BJ (cell line): Measurements from ENCODE around the gene ARPIN. TPM values are rescaled to one million over a fixed set of nuclear protein-coding genes. Genes with fewer than 3 reads are reported as not detected.

Experiments used
- CTCF ChIA-PET: fragments of 350-600 bp; formaldehyde crosslinking; extraction: SDS; loops from one replicate; lab custom pipeline; 2021; ENCODE audit warnings: antibody characterized with exemption, inconsistent platforms; lab: Yijun Ruan, JAX
- POLR2A ChIA-PET: fragments of 300-600 bp; sonication (Branson Sonifier 250); formaldehyde crosslinking; extraction: SDS; loops from one replicate; lab custom pipeline; 2021; ENCODE audit warnings: antibody characterized with exemption; lab: Charles Lee
- DNase-seq: peaks from one replicate; pipeline ENCODE4 v3.0.0-alpha.2; 2011; ENCODE audit warnings: low read depth
- H3K27me3 ChIP-seq: 2 replicates; pipeline ENCODE4 v1.6.0; 2011; ENCODE audit warnings: low read length; ENCODE audit not compliant: control insufficient read depth, insufficient read depth
- H3K36me3 ChIP-seq: 2 replicates; pipeline ENCODE4 v1.5.1; 2011; ENCODE audit warnings: low read length; ENCODE audit not compliant: control insufficient read depth, insufficient read depth
- H3K4me3 ChIP-seq: 2 replicates; pipeline ENCODE4 v1.5.1; 2011; ENCODE audit warnings: low read depth, mild to moderate bottlenecking, control low read depth, low read length
- CTCF ChIP-seq: IDR thresholded peaks from 2 replicates; pipeline ENCODE4 v1.5.1; 2011; ENCODE audit warnings: low read depth, mild to moderate bottlenecking, control low read depth, inconsistent platforms, low read length, moderate library complexity; ENCODE audit not compliant: insufficient read depth
- polyA plus RNA-seq: library from polyadenylated mRNA; depleted of rRNA; stranded (reverse); fragments of >200 nt; gene quantifications from 2 replicates; pipeline ENCODE4 v1.2.3, GENCODE V29; 2011

Gene ARPIN
- polyA plus RNA-seq, 1 experiment = 11.2 TPM

- CTCF ChIA-PET = no interaction called here
- Histone ChIP-seq H3K27me3 (no peaks in the 10 kb centered on the region), H3K4me3 (no peak overlapping the region), H3K36me3 (peaks cover 19% of the 10 kb centered on the region)
- DNase-seq = no peak
- POLR2A ChIA-PET = no interaction called here
- no peak for TF ChIP-seq CTCF
Observed at GRCh38 chr15:89903858-89904130, 9.0 kb downstream of the ARPIN start.

DNA sequence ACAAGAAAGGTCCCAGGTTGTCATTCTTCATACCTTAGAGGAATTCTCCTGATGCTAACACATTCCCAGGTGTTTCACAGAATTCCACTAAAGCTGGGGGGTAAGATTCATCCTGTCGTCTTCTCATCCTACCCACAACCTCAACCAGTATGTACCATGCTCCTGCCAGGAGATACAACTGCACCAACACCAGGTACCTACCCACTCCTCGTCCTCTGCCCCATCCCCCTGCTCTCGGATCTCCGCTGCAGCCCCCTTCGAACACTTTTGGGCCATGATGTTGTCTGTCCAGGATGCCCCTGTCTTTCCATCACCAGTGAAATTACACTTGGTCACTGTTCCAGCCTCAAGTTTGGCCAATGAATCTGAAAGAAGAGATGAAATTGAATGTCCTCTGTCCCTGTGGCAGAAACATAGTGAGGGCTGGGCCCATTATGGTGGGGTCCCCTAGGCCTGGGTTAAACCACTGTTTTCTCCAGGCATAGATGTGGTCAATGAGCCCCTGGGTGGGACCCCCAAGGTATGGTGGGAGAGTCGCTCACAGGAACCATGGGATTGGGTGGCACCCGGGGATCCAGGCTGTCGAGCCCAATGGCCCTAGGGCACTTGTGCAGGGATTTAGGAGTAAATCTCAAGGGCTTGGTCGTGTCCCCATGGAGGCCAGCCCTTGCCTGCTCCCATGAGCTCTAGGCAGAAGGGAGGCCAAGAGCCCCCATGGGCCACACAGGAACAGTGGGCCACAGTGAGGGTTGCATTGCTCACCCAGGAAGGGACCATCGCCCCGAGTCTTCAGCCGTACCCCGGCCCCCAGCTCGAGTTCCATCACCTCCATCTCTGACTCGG lies 9.5 kb downstream of the ARPIN start:
- no peak for DNase-seq
- POLR2A ChIA-PET = no interaction called here
- no peak for TF ChIP-seq CTCF
- CTCF ChIA-PET = no interaction called here
- no peaks in the 10 kb centered on the region for H3K27me3 ChIP-seq
- no peak overlapping the region for H3K4me3 ChIP-seq
- H3K36me3 ChIP-seq = peaks cover 19% of the 10 kb centered on the region

- CTCF ChIA-PET = interaction anchor here (1.6 to 3.3 kb wide), 2 partner anchors 171 to 172 kb away, joined by 4 to 23 read pairs; no protein-coding TSS in a partner anchor
- no peak for DNase-seq
- no peaks in the 10 kb centered on the region for H3K27me3 ChIP-seq
- TF ChIP-seq CTCF = no peak
- peaks cover 12% of the 10 kb centered on the region for H3K36me3 ChIP-seq
- POLR2A ChIA-PET = no interaction called here
- H3K4me3 ChIP-seq = no peak overlapping the region
Observed at GRCh38 chr15:89900849-89901248, 11.9 kb downstream of the ARPIN start.

GRCh38 chr15:89899951-89900567 lies 12.7 kb downstream of the ARPIN start:
- Histone ChIP-seq H3K4me3 (no peak overlapping the region), H3K36me3 (peaks cover 12% of the 10 kb centered on the region), H3K27me3 (no peaks in the 10 kb centered on the region)
- ChIA-PET CTCF (interaction anchor here (0.6 to 3.3 kb wide), 3 partner anchors 75 to 187 kb away, joined by 3 to 23 read pairs (median 11); no protein-coding TSS in a partner anchor), POLR2A (no interaction called here)
- DNase-seq = no peak
- no peak for TF ChIP-seq CTCF

DNA sequence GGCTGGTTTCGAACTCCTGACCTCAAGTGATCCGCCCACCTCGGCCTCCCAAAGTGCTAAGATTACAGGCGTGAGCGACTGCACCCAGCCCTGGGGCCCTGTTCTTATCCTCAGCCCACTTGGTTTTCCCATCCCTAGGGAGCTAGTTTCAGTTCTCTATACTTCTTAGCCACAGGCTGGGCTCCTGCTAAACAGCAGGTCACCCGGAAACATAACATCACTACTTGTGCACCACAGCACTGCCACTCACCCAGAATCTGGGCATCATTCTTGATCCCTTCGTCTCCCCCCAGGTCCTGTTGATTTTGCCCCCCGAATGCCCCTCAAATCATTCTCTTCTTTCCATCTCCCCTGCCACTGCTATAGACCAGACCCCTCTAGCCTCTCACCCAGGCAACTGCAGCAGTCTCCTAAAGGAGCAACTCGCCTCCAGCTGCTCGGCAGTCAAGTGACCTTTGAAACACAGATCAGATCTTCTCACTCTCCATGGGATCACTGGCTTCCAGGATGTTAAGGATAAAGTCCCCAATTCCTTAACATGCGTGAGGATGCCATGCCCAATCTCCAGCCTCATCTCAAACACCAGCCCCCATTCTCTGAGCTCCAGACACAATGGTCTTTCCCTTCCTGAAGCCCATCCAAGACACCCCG lies 13.3 kb downstream of the ARPIN start:
- no peak for DNase-seq
- Histone ChIP-seq H3K4me3 (no peak overlapping the region), H3K36me3 (peaks cover 11% of the 10 kb centered on the region), H3K27me3 (no peaks in the 10 kb centered on the region)
- no peak for TF ChIP-seq CTCF
- CTCF ChIA-PET = interaction anchor here (0.6 to 3.3 kb wide), 4 partner anchors 11 to 188 kb away, joined by 3 to 23 read pairs (median 8); no protein-coding TSS in a partner anchor
- POLR2A ChIA-PET = no interaction called here
